KMS-11 (cell line): ENCODE measurements around the gene LINC00632.
"Not testable (repeated sequence)": the region's sequence is repeated elsewhere in the genome, so short reads cannot be mapped to it uniquely, and the experiment has no call there.

ENCODE experiments used
- H2AFZ ChIP-seq: fragments of 200-600 bp; sonication (generic); 2 replicates; pipeline ENCODE4 v1.6.1; 2016; ENCODE audit warnings: antibody characterized with exemption, mixed run types, low read depth
- H3K27ac ChIP-seq: fragments of 200-600 bp; sonication (generic); 2 replicates; pipeline ENCODE4 v1.6.1; 2016; ENCODE audit warnings: mild to moderate bottlenecking, mixed run types
- H3K27me3 ChIP-seq: fragments of 200-600 bp; sonication (generic); 2 replicates; pipeline ENCODE4 v1.6.1; 2017; ENCODE audit warnings: mild to moderate bottlenecking, low read depth, mixed run types, moderate library complexity; ENCODE audit not compliant: insufficient read depth
- H3K36me3 ChIP-seq: fragments of 200-600 bp; sonication (generic); 2 replicates; pipeline ENCODE4 v1.6.1; 2017; ENCODE audit warnings: mild to moderate bottlenecking, mixed run types; ENCODE audit not compliant: insufficient read depth
- H3K4me1 ChIP-seq: fragments of 200-600 bp; sonication (generic); 2 replicates; pipeline ENCODE4 v1.6.1; 2016; ENCODE audit warnings: mild to moderate bottlenecking, low read depth, mixed run types; ENCODE audit not compliant: poor library complexity, severe bottlenecking
- H3K4me2 ChIP-seq: fragments of 200-600 bp; sonication (generic); 2 replicates; pipeline ENCODE4 v1.7.0; 2016; ENCODE audit warnings: mild to moderate bottlenecking, mixed run types
- H3K4me3 ChIP-seq: fragments of 200-600 bp; sonication (generic); IDR thresholded peaks from 2 replicates; pipeline ENCODE4 v1.6.1; 2017; ENCODE audit warnings: low read depth, low read length, mixed read lengths; ENCODE audit not compliant: insufficient read depth
- H3K79me2 ChIP-seq: fragments of 200-600 bp; sonication (generic); 2 replicates; pipeline ENCODE4 v1.6.1; 2016; ENCODE audit warnings: low read depth, mixed run types; ENCODE audit not compliant: insufficient read depth
- H3K9ac ChIP-seq: fragments of 200-600 bp; sonication (generic); 2 replicates; pipeline ENCODE4 v1.6.1; 2016; ENCODE audit warnings: mild to moderate bottlenecking, mixed run types
- H4K20me1 ChIP-seq: fragments of 200-600 bp; sonication (generic); 2 replicates; pipeline ENCODE4 v1.6.1; 2016; ENCODE audit warnings: mild to moderate bottlenecking, mixed run types; ENCODE audit not compliant: insufficient read depth
- CTCF ChIP-seq: fragments of 200-600 bp; sonication (generic); conservative IDR thresholded peaks from 2 replicates; pipeline ENCODE4 v1.6.1; 2017; ENCODE audit warnings: low read depth, mild to moderate bottlenecking, antibody characterized with exemption, low read length, moderate library complexity, mixed read lengths

Gene LINC00632

GRCh38 chrX:140687706-140688105 lies 21.9 kb upstream of the LINC00632 start:
- Histone ChIP-seq H3K4me2 (no peak overlapping the region), H3K79me2 (no peaks in the 10 kb centered on the region), H3K27me3 (no peaks in the 10 kb centered on the region), H3K9ac (no peak overlapping the region), H3K36me3 (no peaks in the 10 kb centered on the region), H3K4me1 (no peaks in the 10 kb centered on the region), H2AFZ (no peak overlapping the region), H3K27ac (no peak overlapping the region), H4K20me1 (no peaks in the 10 kb centered on the region), H3K4me3 (no peak overlapping the region)
- TF ChIP-seq CTCF = no peak

GRCh38 chrX:140691596-140691995 lies 18.0 kb upstream of the LINC00632 start:
- not testable (repeated sequence) for H3K79me2 ChIP-seq, H3K4me3 ChIP-seq, H3K36me3 ChIP-seq, H4K20me1 ChIP-seq, H2AFZ ChIP-seq, H3K4me1 ChIP-seq, H3K4me2 ChIP-seq, H3K9ac ChIP-seq, H3K27ac ChIP-seq, H3K27me3 ChIP-seq

GRCh38 chrX:140697618-140698017 lies 11.9 kb upstream of the LINC00632 start:
- Histone ChIP-seq H3K36me3 (no peaks in the 10 kb centered on the region), H3K79me2 (no peaks in the 10 kb centered on the region), H3K4me2 (no peak overlapping the region), H3K27me3 (no peaks in the 10 kb centered on the region), H4K20me1 (no peaks in the 10 kb centered on the region), H3K4me3 (no peak overlapping the region), H2AFZ (no peak overlapping the region), H3K4me1 (no peaks in the 10 kb centered on the region), H3K9ac (no peak overlapping the region), H3K27ac (no peak overlapping the region)
- no peak for TF ChIP-seq CTCF

- Histone ChIP-seq H2AFZ (no peak overlapping the region), H3K4me3 (no peak overlapping the region), H3K27me3 (no peaks in the 10 kb centered on the region), H3K9ac (no peak overlapping the region), H3K79me2 (no peaks in the 10 kb centered on the region), H3K4me2 (no peak overlapping the region), H3K4me1 (no peaks in the 10 kb centered on the region), H4K20me1 (no peaks in the 10 kb centered on the region), H3K36me3 (no peaks in the 10 kb centered on the region), H3K27ac (no peak overlapping the region)
- TF ChIP-seq CTCF = peak; percentile 29; the same call in 1 of the 2 replicates
These were observed 8.1 kb upstream of the LINC00632 start for GRCh38 chrX:140701480-140701879.

GRCh38 chrX:140710710-140711109 lies 1.2 kb downstream of the LINC00632 start:
- TF ChIP-seq CTCF = no peak
- Histone ChIP-seq H3K36me3 (no peaks in the 10 kb centered on the region), H3K4me2 (no peak overlapping the region), H3K79me2 (no peaks in the 10 kb centered on the region), H3K27me3 (no peaks in the 10 kb centered on the region), H2AFZ (no peak overlapping the region), H3K9ac (no peak overlapping the region), H3K4me1 (no peaks in the 10 kb centered on the region), H4K20me1 (no peaks in the 10 kb centered on the region), H3K4me3 (no peak overlapping the region), H3K27ac (no peak overlapping the region)
